HG03565 (cell line): ENCODE results near the gene RNF217.
"Not testable (repeated sequence)": the region's sequence is repeated elsewhere in the genome, so short reads cannot be mapped to it uniquely, and the experiment has no call there.

Experiments
- ATAC-seq: cut with Tn5 transposase; IDR thresholded peaks from one replicate; pipeline ENCODE4 v1.9.1; 2021; ENCODE audit warnings: mild to moderate bottlenecking, moderate library complexity; ENCODE audit not compliant: unreplicated experiment

The RNF217 gene

GRCh38 chr6:124961777-124962638, at the start of gene RNF217:
TSS of gene RNF217 (plus strand) at chr6:124962437. CDS start at chr6:124962545, 108 bp downstream.
- no peak for ATAC-seq

GRCh38 chr6:124913056-124913455, 49.2 kb upstream of the RNF217 start:
- no peak for ATAC-seq

DNA sequence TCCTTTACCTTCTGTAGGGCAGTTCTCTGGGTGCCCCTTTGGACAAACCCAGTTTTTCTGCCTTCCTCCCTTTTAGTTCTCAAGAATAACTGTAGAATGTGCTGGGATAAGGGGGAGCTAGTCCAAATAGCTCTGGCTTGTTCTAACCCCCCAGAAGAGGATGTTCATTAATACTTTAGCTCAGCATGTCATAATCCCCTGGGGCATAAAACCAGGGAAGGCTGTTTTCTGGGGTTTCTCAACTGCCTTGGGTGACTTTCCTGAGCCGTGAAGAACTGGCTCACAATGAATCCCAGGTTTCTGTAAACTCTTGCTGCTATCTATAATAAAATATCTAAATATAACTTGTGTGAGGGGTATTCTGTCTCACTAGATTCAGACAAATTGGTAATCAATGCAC, 44.5 kb upstream of the RNF217 start:
- no peak for ATAC-seq

DNA sequence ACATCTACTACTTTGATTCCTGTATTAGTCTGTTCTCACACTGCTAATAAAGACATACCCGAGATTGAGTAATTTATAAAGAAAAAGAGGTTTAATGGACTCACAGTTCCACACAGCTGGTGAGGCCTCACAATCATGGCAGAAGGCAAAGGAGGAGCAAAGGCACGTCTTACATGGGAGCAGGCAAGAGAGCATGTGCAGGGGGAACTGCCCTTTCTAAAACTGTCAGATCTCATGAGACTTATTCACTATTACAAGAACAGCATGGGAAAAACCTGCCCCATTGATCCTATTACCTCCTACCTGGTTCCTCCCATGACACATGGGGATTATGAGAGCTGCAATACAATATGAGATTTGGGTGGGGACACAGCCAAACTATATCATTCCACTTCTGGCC, 42.5 kb upstream of the RNF217 start:
- ATAC-seq, result not testable (repeated sequence)

DNA sequence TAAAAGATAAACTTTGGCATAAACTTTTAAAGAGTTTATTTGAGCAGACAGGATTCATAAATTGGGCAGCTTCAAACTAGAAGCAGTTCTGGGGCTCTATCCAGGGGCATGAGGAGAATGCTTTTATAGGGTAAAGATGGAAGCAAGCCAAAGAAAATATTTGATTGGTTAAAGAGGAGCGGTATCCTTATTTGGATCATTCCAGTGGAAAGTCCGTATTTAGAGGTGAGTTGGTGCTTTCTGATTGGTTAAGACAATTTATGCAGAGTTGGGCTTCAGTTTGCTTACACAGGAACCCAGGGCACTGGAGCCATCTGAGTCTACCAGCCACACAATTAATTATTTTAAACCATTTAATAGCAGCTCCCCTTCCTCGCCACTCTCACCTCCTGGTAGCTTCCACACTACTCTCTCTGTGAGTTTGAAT, 37.9 kb upstream of the RNF217 start:
- ATAC-seq, result no peak

- no peak for ATAC-seq
Measured at GRCh38 chr6:124926435-124926834, 35.8 kb upstream of the RNF217 start.

GRCh38 chr6:124927806-124928205, 34.4 kb upstream of the RNF217 start:
- no peak for ATAC-seq

- ATAC-seq, result no peak
Measured at GRCh38 chr6:124928851-124929250, 33.4 kb upstream of the RNF217 start.

DNA sequence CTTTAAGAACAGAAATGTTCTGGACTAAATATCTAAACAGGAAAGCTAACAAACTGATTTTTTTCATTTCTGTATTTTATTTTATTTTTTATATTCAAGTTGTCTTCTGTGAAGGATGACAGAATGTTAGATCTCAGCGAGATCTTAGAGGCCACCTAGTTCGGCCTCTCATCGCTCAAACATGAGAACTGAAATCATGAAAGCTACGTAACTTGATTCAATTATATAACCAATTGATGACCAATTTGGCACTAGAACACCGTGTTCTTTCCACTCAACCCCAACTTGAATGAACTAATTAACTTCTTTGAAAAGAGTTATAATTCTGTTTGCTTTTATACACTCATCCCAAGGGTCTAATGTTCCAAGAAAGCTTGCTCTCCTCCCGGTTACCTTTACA, 24.6 kb upstream of the RNF217 start:
- ATAC-seq, result no peak

- no peak for ATAC-seq
Measured at GRCh38 chr6:124941259-124941658, 21.0 kb upstream of the RNF217 start.

DNA sequence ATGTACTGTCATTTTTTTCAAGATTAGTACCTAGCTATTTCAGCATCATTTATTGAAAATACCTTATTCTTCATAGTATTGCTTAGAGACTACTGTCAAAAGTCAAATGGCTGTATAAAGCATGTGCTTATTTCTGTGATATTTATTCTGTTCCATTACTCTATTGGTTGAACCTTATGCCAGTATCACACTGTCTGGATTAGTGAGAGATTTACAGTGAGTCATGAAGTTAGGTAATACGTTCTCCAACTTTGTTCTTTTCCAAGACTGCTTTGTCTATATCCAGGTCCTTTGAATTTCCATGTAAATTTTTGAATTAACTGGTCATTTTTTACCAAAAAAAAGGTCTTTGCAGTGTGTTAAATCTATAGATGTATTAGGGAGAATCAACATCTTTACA, 18.6 kb upstream of the RNF217 start:
- ATAC-seq, result no peak

- ATAC-seq, result no peak
Measured at GRCh38 chr6:124947971-124948451, 14.2 kb upstream of the RNF217 start.

DNA sequence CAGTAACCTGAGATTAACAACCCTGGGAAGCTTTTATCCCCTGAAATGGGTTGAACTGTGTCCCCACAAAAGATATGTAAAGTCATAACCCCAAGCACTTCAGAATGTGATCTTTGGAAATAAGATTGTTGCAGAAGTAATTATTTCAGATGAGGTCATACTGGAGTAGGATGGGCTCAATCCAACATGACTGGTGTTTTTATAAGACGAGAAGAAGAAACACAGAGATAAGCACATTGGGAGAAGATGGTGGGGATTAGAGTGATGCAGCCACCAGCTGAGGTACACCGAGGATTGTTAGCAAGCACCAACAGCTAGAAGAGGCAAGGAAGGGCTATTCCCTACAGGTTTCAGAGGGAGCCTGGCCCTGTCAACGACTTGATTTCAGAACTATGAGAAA, 12.5 kb upstream of the RNF217 start:
- ATAC-seq, result no peak

- ATAC-seq, result no peak
Measured at GRCh38 chr6:124953808-124954207, 8.4 kb upstream of the RNF217 start.

GRCh38 chr6:124955108-124955856, 7.0 kb upstream of the RNF217 start:
- no peak for ATAC-seq

DNA sequence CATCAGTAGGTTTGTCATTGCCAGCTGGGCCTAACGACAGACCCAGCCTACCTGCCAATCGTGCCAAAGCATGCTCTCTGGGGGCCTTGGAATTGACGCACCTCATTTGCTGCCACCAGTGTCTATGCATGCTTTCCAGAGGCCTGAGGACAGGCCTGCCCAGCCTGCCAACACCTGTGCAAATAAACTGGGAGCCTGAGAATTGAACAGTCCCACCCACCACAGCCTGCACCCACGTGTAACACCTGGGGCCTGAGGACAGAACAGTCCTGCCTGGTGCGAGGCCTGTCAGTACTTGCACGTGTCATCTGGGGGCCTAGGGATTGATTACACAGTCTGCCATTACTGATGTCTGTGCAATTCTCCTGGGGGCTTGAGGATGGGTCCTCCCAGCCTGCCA, 6.2 kb upstream of the RNF217 start:
- ATAC-seq, result no peak

GRCh38 chr6:124958149-124958548, 4.1 kb upstream of the RNF217 start:
- no peak for ATAC-seq

- ATAC-seq, result no peak
Measured at GRCh38 chr6:124958759-124959354, 3.4 kb upstream of the RNF217 start.

DNA sequence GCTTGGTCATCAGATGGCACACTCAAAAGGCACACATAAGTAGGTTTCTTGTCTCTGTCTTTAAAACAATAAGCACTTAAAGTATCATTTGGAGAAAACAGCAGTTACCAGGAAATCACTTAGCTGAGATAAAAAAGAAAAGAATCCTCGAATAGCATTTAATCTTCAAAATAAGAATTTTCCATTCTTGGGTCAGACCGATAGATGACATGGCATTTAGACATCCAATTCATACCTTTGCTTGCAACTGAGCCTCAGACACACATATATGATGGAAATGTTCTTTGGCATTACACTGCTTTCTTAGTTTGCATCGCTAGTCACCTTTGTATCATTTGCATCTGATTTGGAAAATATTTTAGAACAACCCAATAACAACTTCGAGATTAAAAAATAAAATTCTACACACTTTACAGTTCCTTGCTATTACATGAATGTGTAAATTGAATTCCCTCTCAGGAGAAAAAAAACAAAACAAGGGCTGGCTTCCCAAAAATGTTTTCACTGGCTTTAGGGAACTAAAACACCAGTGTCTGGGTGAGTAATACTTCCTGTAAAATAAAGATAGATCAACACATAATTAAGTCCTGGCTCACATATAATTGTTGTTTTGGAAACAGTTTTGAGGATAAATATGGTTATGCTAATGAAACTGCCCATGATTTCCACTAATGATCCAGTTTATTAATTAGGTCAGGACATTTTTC, 1.3 kb upstream of the RNF217 start:
- ATAC-seq, result no peak

- no peak for ATAC-seq
Measured at GRCh38 chr6:124961464-124961776, 817 bp upstream of the RNF217 start.
